Neural progenitor cell (in vitro differentiated cells): ENCODE data around the gene LRRN3. TPM values are rescaled to one million over a fixed set of nuclear protein-coding genes. Genes with fewer than 3 reads are reported as not detected.

Experiments
- DNase-seq: peaks from one replicate; pipeline ENCODE4 v3.0.0-alpha.2; 2016; ENCODE audit warnings: low spot score
- H2AFZ ChIP-seq: fragments of 200-600 bp; sonication (generic); replicated peaks from 2 replicates; pipeline ENCODE4 v1.6.1; 2016; ENCODE audit warnings: antibody characterized with exemption
- H3F3A ChIP-seq: fragments of 200-600 bp; sonication (generic); 2 replicates; pipeline ENCODE4 v1.6.1; 2016; ENCODE audit warnings: antibody characterized with exemption, low read depth
- H3K27ac ChIP-seq: fragments of 200-600 bp; sonication (generic); 2 replicates; pipeline ENCODE4 v1.5.1; 2016; ENCODE audit warnings: mild to moderate bottlenecking
- H3K27me3 ChIP-seq: fragments of 200-600 bp; sonication (generic); 2 replicates; pipeline ENCODE4 v1.6.1; 2016; ENCODE audit warnings: mild to moderate bottlenecking, moderate library complexity
- H3K36me3 ChIP-seq: fragments of 200-600 bp; sonication (generic); 2 replicates; pipeline ENCODE4 v1.5.1; 2016
- H3K4me1 ChIP-seq: fragments of 200-600 bp; sonication (generic); 2 replicates; pipeline ENCODE4 v1.6.1; 2016; ENCODE audit warnings: mixed run types
- H3K4me2 ChIP-seq: fragments of 200-600 bp; sonication (generic); 2 replicates; pipeline ENCODE4 v1.6.1; 2016
- H3K4me3 ChIP-seq: fragments of 200-600 bp; sonication (generic); 2 replicates; pipeline ENCODE4 v1.5.1; 2016
- H3K79me2 ChIP-seq: fragments of 200-600 bp; sonication (generic); 2 replicates; pipeline ENCODE4 v1.6.1; 2016; ENCODE audit warnings: low read depth
- H3K9ac ChIP-seq: fragments of 200-600 bp; sonication (generic); 2 replicates; pipeline ENCODE4 v1.6.1; 2016
- H3K9me3 ChIP-seq: fragments of 200-600 bp; sonication (generic); 2 replicates; pipeline ENCODE4 v1.5.1; 2016; ENCODE audit warnings: low read depth
- H4K20me1 ChIP-seq: fragments of 200-600 bp; sonication (generic); 2 replicates; pipeline ENCODE4 v1.6.1; 2016; ENCODE audit warnings: low read depth
- H3K27ac Mint-ChIP-seq: 3 replicates; pipeline ENCODE4 v1.8.0; 2021; ENCODE audit warnings: mixed read lengths
- H3K27me3 Mint-ChIP-seq: 2 replicates; pipeline ENCODE4 v1.8.0; 2022; ENCODE audit warnings: low read depth, mild to moderate bottlenecking, inconsistent platforms, moderate library complexity, mixed read lengths; ENCODE audit not compliant: insufficient read depth
- H3K36me3 Mint-ChIP-seq: 3 replicates; pipeline ENCODE4 v1.8.0; 2021; ENCODE audit warnings: mixed read lengths
- H3K4me1 Mint-ChIP-seq: 3 replicates; pipeline ENCODE4 v1.8.0; 2021; ENCODE audit warnings: mixed read lengths
- H3K4me3 Mint-ChIP-seq: 3 replicates; pipeline ENCODE4 v1.8.0; 2021; ENCODE audit warnings: mild to moderate bottlenecking, moderate library complexity, mixed read lengths
- H3K9me3 Mint-ChIP-seq: 3 replicates; pipeline ENCODE4 v1.8.0; 2020; ENCODE audit warnings: mixed read lengths
- CTCF ChIP-seq: fragments of 200-600 bp; sonication (generic); IDR thresholded peaks from 2 replicates; pipeline ENCODE4 v1.5.1; 2017; ENCODE audit warnings: antibody characterized with exemption, mild to moderate bottlenecking
- EZH2 ChIP-seq: fragments of 200-600 bp; sonication (generic); IDR thresholded peaks from 2 replicates; pipeline ENCODE4 v1.6.1; 2017; ENCODE audit warnings: antibody characterized with exemption, mild to moderate bottlenecking, moderate library complexity
- EZH2phosphoT487 ChIP-seq: fragments of 200-600 bp; sonication (generic); IDR thresholded peaks from 2 replicates; pipeline ENCODE4 v1.6.1; 2017; ENCODE audit warnings: antibody characterized with exemption
- total RNA-seq: library from RNA; depleted of rRNA; stranded (reverse); fragments of >200 nt; gene quantifications from 2 replicates; pipeline ENCODE4 v1.2.3, GENCODE V29; 2015; ENCODE audit warnings: low replicate concordance

LRRN3 gene
- total RNA-seq, 1 donor from 2014 or later = 2.4 TPM

GRCh38 chr7:111094419-111094818 is 3.5 kb downstream of the LRRN3 start:
- Histone ChIP-seq H3K4me1 (peaks cover 88% of the 10 kb centered on the region), H3K4me2 (peak overlapping the region; percentile 11), H3K79me2 (no peaks in the 10 kb centered on the region), H3K9ac (no peak overlapping the region), H3K27ac (no peak overlapping the region), H3K4me3 (no peak overlapping the region), H4K20me1 (no peaks in the 10 kb centered on the region), H3K27me3 (no peaks in the 10 kb centered on the region), H3K9me3 (no peaks in the 10 kb centered on the region), H2AFZ (no peak overlapping the region), H3F3A (peaks cover 29% of the 10 kb centered on the region), H3K36me3 (no peaks in the 10 kb centered on the region)
- Mint-ChIP-seq H3K27me3 (no peaks in the 10 kb centered on the region), H3K4me3 (peak overlapping the region; percentile 87), H3K36me3 (no peaks in the 10 kb centered on the region), H3K4me1 (peaks cover 64% of the 10 kb centered on the region), H3K9me3 (no peaks in the 10 kb centered on the region), H3K27ac (peak overlapping the region; percentile 2)
- no peak for DNase-seq
- no peak for TF ChIP-seq EZH2
- TF ChIP-seq EZH2phosphoT487 = no peak
- no peak for TF ChIP-seq CTCF

GRCh38 chr7:111096997-111097396 is 6.1 kb downstream of the LRRN3 start:
- no peak overlapping the region for H2AFZ ChIP-seq
- H4K20me1 ChIP-seq = no peaks in the 10 kb centered on the region
- TF ChIP-seq CTCF (peak; percentile 45), EZH2phosphoT487 (peak; percentile 30), EZH2 (no peak)
- Mint-ChIP-seq H3K4me1 (peaks cover 52% of the 10 kb centered on the region), H3K4me3 (no peak overlapping the region), H3K36me3 (peaks cover 2% of the 10 kb centered on the region), H3K9me3 (no peaks in the 10 kb centered on the region), H3K27me3 (no peaks in the 10 kb centered on the region), H3K27ac (peak overlapping the region; percentile 42)
- DNase-seq = peak; percentile 89
- peaks cover 75% of the 10 kb centered on the region for H3K4me1 ChIP-seq
- peak overlapping the region; percentile 95 for H3K27ac ChIP-seq
- peak overlapping the region; percentile 77 for H3K4me2 ChIP-seq
- H3K36me3 ChIP-seq = no peaks in the 10 kb centered on the region
- H3K9ac ChIP-seq = no peak overlapping the region
- no peaks in the 10 kb centered on the region for H3K79me2 ChIP-seq
- no peaks in the 10 kb centered on the region for H3K9me3 ChIP-seq
- H3F3A ChIP-seq = peaks cover 18% of the 10 kb centered on the region
- H3K4me3 ChIP-seq = peak overlapping the region; percentile 23
- H3K27me3 ChIP-seq = no peaks in the 10 kb centered on the region

- H3K4me3 ChIP-seq = no peak overlapping the region
- Mint-ChIP-seq H3K9me3 (no peaks in the 10 kb centered on the region), H3K27ac (no peak overlapping the region), H3K27me3 (no peaks in the 10 kb centered on the region), H3K4me3 (no peak overlapping the region), H3K4me1 (peaks cover 41% of the 10 kb centered on the region), H3K36me3 (peaks cover 5% of the 10 kb centered on the region)
- H3K4me2 ChIP-seq = peak overlapping the region; percentile 77
- DNase-seq = peak; percentile 76
- no peaks in the 10 kb centered on the region for H3K79me2 ChIP-seq
- no peaks in the 10 kb centered on the region for H3K27me3 ChIP-seq
- no peak overlapping the region for H2AFZ ChIP-seq
- H3K9me3 ChIP-seq = no peaks in the 10 kb centered on the region
- no peaks in the 10 kb centered on the region for H3K36me3 ChIP-seq
- H3K4me1 ChIP-seq = peaks cover 62% of the 10 kb centered on the region
- H4K20me1 ChIP-seq = no peaks in the 10 kb centered on the region
- H3F3A ChIP-seq = peaks cover 18% of the 10 kb centered on the region
- peak; percentile 84 for TF ChIP-seq CTCF
- TF ChIP-seq EZH2phosphoT487 = no peak
- TF ChIP-seq EZH2 = no peak
- H3K9ac ChIP-seq = no peak overlapping the region
- H3K27ac ChIP-seq = peak overlapping the region; percentile 95
Observed at GRCh38 chr7:111098011-111098925, 7.3 kb downstream of the LRRN3 start.
